GM12878 (cell line): ENCODE results near the gene ZNF215. TPM values are rescaled to one million over a fixed set of nuclear protein-coding genes. Genes with fewer than 3 reads are reported as not detected.
"Not testable (repeated sequence)": the region's sequence is repeated elsewhere in the genome, so short reads cannot be mapped to it uniquely, and the experiment has no call there.

Experiments used
- ATAC-seq: fragments of 200-7000 bp; cut with Tn5 transposase; 3 replicates; pipeline ENCODE4 v1.9.1; 2020; ENCODE audit warnings: mild to moderate bottlenecking, moderate library complexity
- BruUV-seq: library from RNA; stranded (reverse); fragments of 400-500 nt; replicated peaks from 2 replicates; lab custom pipeline; 2021; lab: Mats Ljungman, UMichigan
- CTCF ChIA-PET: fragments of 300-600 bp; sonication (Branson Sonifier 250); formaldehyde crosslinking; extraction: SDS; loops from one replicate; lab custom pipeline; 2021; ENCODE audit warnings: inconsistent platforms; lab: Yijun Ruan, JAX
- POLR2A ChIA-PET: fragments of 350-600 bp; formaldehyde crosslinking; extraction: SDS; loops from one replicate; lab custom pipeline; 2021; ENCODE audit warnings: inconsistent platforms; lab: Charles Lee
- RAD21 ChIA-PET: fragments of 300-600 bp; sonication (Branson Sonifier 250); formaldehyde crosslinking; loops from one replicate; lab custom pipeline; 2023; ENCODE audit warnings: antibody characterized with exemption; ENCODE audit not compliant: unreplicated experiment; lab: Charles Lee
- SMC1A ChIA-PET: fragments of 300-600 bp; sonication (Branson Sonifier 250); formaldehyde crosslinking; loops from one replicate; lab custom pipeline; 2023; ENCODE audit not compliant: unreplicated experiment, uncharacterized antibody; lab: Charles Lee
- DNase-seq: peaks from one replicate; pipeline ENCODE4 v3.0.0-alpha.2; 2011; ENCODE audit warnings: low read depth, low spot score
- FAIRE-seq: peaks from 3 replicates; lab custom pipeline; 2011; peaks lifted over from hg19 to GRCh38; lab: Jason Lieb, UNC
- H2AFZ ChIP-seq: 2 replicates; pipeline ENCODE4 v1.6.0; 2011; ENCODE audit warnings: low read depth, low read length, control low read depth; ENCODE audit not compliant: control insufficient read depth
- H3K27ac ChIP-seq: 2 replicates; pipeline ENCODE4 v1.5.1; 2011; ENCODE audit warnings: control low read depth; ENCODE audit not compliant: control insufficient read depth, insufficient read depth
- H3K27me3 ChIP-seq, 2 experiments: replicated peaks in 1 of 2; 2 replicates each; pipeline versions ENCODE4 v1.6.0 to v1.6.1; 2011; ENCODE audit warnings: low read length in 1 of 2; ENCODE audit not compliant: control insufficient read depth in 2 of 2, insufficient read depth in 2 of 2
- H3K36me3 ChIP-seq, 2 experiments: 2 replicates each; pipeline ENCODE4 v1.5.1; 2011; ENCODE audit warnings: low read length in 1 of 2; ENCODE audit not compliant: control insufficient read depth in 2 of 2, insufficient read depth in 2 of 2
- H3K4me1 ChIP-seq: 2 replicates; pipeline ENCODE4 v1.6.1; 2011; ENCODE audit warnings: mild to moderate bottlenecking, low read length, moderate library complexity, mixed read lengths; ENCODE audit not compliant: control insufficient read depth, insufficient read depth
- H3K4me2 ChIP-seq: 2 replicates; pipeline ENCODE4 v1.6.0; 2011; ENCODE audit warnings: control low read depth; ENCODE audit not compliant: control insufficient read depth, insufficient read depth
- H3K4me3 ChIP-seq: fragments of 200-600 bp; sonication (generic); 2 replicates; pipeline ENCODE4 v1.5.1; 2016
- H3K79me2 ChIP-seq: 2 replicates; pipeline ENCODE4 v1.6.0; 2011; ENCODE audit warnings: low read length; ENCODE audit not compliant: control insufficient read depth, insufficient read depth
- H3K9ac ChIP-seq: 2 replicates; pipeline ENCODE4 v1.8.0; 2011; ENCODE audit warnings: low read length, control low read depth, mixed read lengths; ENCODE audit not compliant: control insufficient read depth, insufficient read depth
- H3K9me3 ChIP-seq: replicated peaks from 3 replicates; pipeline ENCODE4 v1.5.1; 2011; ENCODE audit warnings: mild to moderate bottlenecking, low read length; ENCODE audit not compliant: control insufficient read depth, insufficient read depth
- H4K20me1 ChIP-seq: 2 replicates; pipeline ENCODE4 v1.6.0; 2011; ENCODE audit not compliant: control insufficient read depth, insufficient read depth
- CBFB ChIP-seq: IDR thresholded peaks from 2 replicates; pipeline ENCODE4 v1.6.1; 2016; ENCODE audit warnings: antibody characterized with exemption, low read depth
- KAT2A ChIP-seq: conservative IDR thresholded peaks from 2 replicates; pipeline ENCODE4 v1.6.1; 2011; ENCODE audit warnings: low read depth, low read length; ENCODE audit not compliant: control insufficient read depth
- MYB ChIP-seq: fragments of 150-350 bp; IDR thresholded peaks from 2 replicates; pipeline ENCODE4 v1.6.1; 2014; ENCODE audit warnings: mild to moderate bottlenecking, low read depth, low read length, borderline replicate concordance
- NFIC ChIP-seq: IDR thresholded peaks from 2 replicates; pipeline ENCODE4 v1.6.1; 2012; ENCODE audit warnings: low read depth, mild to moderate bottlenecking, inconsistent platforms, low read length, moderate library complexity
- PAX8 ChIP-seq: fragments of 450-650 bp; IDR thresholded peaks from 2 replicates; pipeline ENCODE4 v1.6.1; 2017; ENCODE audit warnings: mild to moderate bottlenecking, moderate library complexity
- PML ChIP-seq: IDR thresholded peaks from 2 replicates; pipeline ENCODE4 v1.6.1; 2012; ENCODE audit warnings: low read length, inconsistent platforms
- SPI1 ChIP-seq: IDR thresholded peaks from 2 replicates; pipeline ENCODE4 v1.6.1; 2011; ENCODE audit warnings: low read depth, mild to moderate bottlenecking, low read length, moderate library complexity, borderline replicate concordance; ENCODE audit not compliant: insufficient read depth
- SRF ChIP-seq, 2 experiments: IDR thresholded peaks; 2 replicates each; pipeline ENCODE4 v1.6.1; 2011; ENCODE audit warnings: low read depth in 2 of 2, low read length in 2 of 2, mild to moderate bottlenecking in 1 of 2, moderate library complexity in 1 of 2
- WGBS: methylation state at CpG from one replicate; pipeline ENCODE4 v1.1.6; 2016; ENCODE audit warnings: low lambda C conversion rate; ENCODE audit not compliant: insufficient replicate concordance, insufficient coverage; ENCODE audit errors: missing lambda C conversion rate; 5-methylcytosine and 5-hydroxymethylcytosine counted together
- in situ Hi-C: fragments of 300-500 bp; cut with MboI; formaldehyde crosslinking; loops from 9 replicates; pipeline ENCODE4 v1.14.3; 2018; ENCODE audit warnings: mixed read lengths
- intact Hi-C: fragments of 100-400 bp; cut with micrococcal nuclease; formaldehyde crosslinking; loops from one replicate; pipeline ENCODE4 v1.14.2; 2022; ENCODE audit not compliant: unreplicated experiment
- polyA plus RNA-seq, 11 experiments: library from polyadenylated mRNA; depleted of rRNA in 4 of 11; unstranded in 6 of 11; stranded (reverse) in 5 of 11; fragments of >200 nt; fragmentation: Nextera tagmentation in 4 of 11; fragmentation: Illumina TruSeq in 1 of 11; extraction: Ambion mirVana in 4 of 11; extraction: Trizol in 1 of 11; gene quantifications; 1 replicate in 1 of 11; 2 replicates in 10 of 11; pipeline versions ENCODE4 v1.2.1 to v1.2.3, GENCODE V29; 2011 to 2016; ENCODE audit warnings: inconsistent platforms in 2 of 11, missing spikeins in 2 of 11, low read depth in 1 of 11
- total RNA-seq, 4 experiments: library from RNA; depleted of rRNA in 3 of 4; stranded (reverse); fragments of >200 nt in 3 of 4; fragmentation: Illumina TruSeq in 1 of 4; extraction: Trizol in 1 of 4; gene quantifications; 2 replicates each; pipeline versions ENCODE4 v1.2.1 to v1.2.3, GENCODE V29; 2013 to 2021

The ZNF215 gene
- total and polyA plus RNA-seq, 10 of the 15 experiments (the other 5 are each of a cell fraction or from before 2014, with no cell fraction given): 1.5 to 3.7 (median 2.3) TPM

GRCh38 chr11:6941970-6942369 is 15.7 kb downstream of the ZNF215 start:
- intact Hi-C loops: no loop called here
- ChIA-PET CTCF (no interaction called here), RAD21 (no interaction called here)
- H3K4me2 ChIP-seq: no peak overlapping the region
- H3K27me3 ChIP-seq: no peaks in the 10 kb centered on the region
- H3K9me3 ChIP-seq: no peaks in the 10 kb centered on the region
- no peaks in the 10 kb centered on the region for H3K79me2 ChIP-seq
- H2AFZ ChIP-seq: no peak overlapping the region; the same call in 1 of the 2 replicates
- DNase-seq: no peak
- no peaks in the 10 kb centered on the region for H3K36me3 ChIP-seq
- H3K4me1 ChIP-seq: no peaks in the 10 kb centered on the region
- no peak overlapping the region for H3K9ac ChIP-seq
- in situ Hi-C loops: no loop called here
- TF ChIP-seq KAT2A (no peak), SPI1 (peak; percentile 78; the same call in 1 of the 2 replicates)
- TF ChIP-seq, all 136 proteins: peak for 1
- H4K20me1 ChIP-seq: no peaks in the 10 kb centered on the region
- SMC1A ChIA-PET: no interaction called here
- BruUV-seq: no TSS peak
- H3K4me3 ChIP-seq: no peak overlapping the region
- POLR2A ChIA-PET: no interaction called here
- H3K27ac ChIP-seq: no peak overlapping the region
- ATAC-seq: peak; percentile 74
- FAIRE-seq: no peak

- H2AFZ ChIP-seq: no peak overlapping the region
- H4K20me1 ChIP-seq: no peaks in the 10 kb centered on the region
- WGBS: 59% methylated on average over 3 of the region's 3 CpGs
- no peak overlapping the region for H3K4me2 ChIP-seq
- BruUV-seq: no TSS peak
- no peaks in the 10 kb centered on the region for H3K9me3 ChIP-seq
- ChIA-PET POLR2A (no interaction called here), RAD21 (no interaction called here), SMC1A (interaction anchor here (1.1 kb wide), 1 partner anchor 873 kb away, joined by 3 read pairs; no protein-coding TSS in a partner anchor), CTCF (no interaction called here)
- H3K4me3 ChIP-seq: no peak overlapping the region
- no peak overlapping the region for H3K27ac ChIP-seq
- intact Hi-C loops (no loop called here), in situ Hi-C loops (no loop called here)
- no peak for TF ChIP-seq CBFB
- TF ChIP-seq PML: no peak
- no peak for TF ChIP-seq PAX8
- TF ChIP-seq MYB: no peak
- no peak for TF ChIP-seq SRF (IDR thresholded peaks at IDR 0.05; ENCODE audit: low read depth in 2 of 2, low read length in 2 of 2)
- TF ChIP-seq NFIC: no peak
- H3K27me3 ChIP-seq: no peaks in the 10 kb centered on the region
- no peak for DNase-seq
- no peaks in the 10 kb centered on the region for H3K36me3 ChIP-seq
- no peak for ATAC-seq
- no peak overlapping the region for H3K9ac ChIP-seq
- no peak for FAIRE-seq
- no peaks in the 10 kb centered on the region for H3K79me2 ChIP-seq
- H3K4me1 ChIP-seq: no peaks in the 10 kb centered on the region
Measured at GRCh38 chr11:6943131-6943530, 16.9 kb downstream of the ZNF215 start.

DNA sequence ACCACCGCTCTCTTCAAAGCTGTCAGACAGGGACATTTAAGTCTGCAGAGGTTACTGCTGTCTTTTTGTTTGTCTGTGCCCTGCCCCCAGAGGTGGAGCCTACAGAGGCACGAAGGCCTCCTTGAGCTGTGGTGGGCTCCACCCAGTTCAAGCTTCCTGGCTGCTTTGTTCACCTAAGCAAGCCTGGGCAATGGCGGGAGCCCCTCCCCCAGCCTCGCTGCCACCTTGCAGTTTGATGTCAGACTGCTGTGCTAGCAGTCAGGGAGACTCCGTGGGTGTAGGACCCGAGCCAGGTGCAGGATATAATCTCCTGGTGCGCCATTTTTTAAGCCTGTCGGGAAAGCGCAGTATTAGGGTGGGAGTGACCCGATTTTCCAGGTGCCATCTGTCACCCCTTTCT is 28.0 kb downstream of the ZNF215 start:
- BruUV-seq, ATAC-seq, intact Hi-C loops, CTCF ChIA-PET, SMC1A ChIA-PET, H3K36me3 ChIP-seq, H3K9ac ChIP-seq, H3K4me1 ChIP-seq, DNase-seq, H3K79me2 ChIP-seq, H3K27ac ChIP-seq, in situ Hi-C loops, H3K4me3 ChIP-seq, H3K9me3 ChIP-seq, H2AFZ ChIP-seq, RAD21 ChIA-PET, FAIRE-seq, POLR2A ChIA-PET, H3K27me3 ChIP-seq, H4K20me1 ChIP-seq, H3K4me2 ChIP-seq: not testable (repeated sequence)
- WGBS: 46% methylated on average over 7 of the region's 10 CpGs
